GM20000 (cell line): ENCODE data around the gene RMND5B.
"Not testable (repeated sequence)": the region's sequence is repeated elsewhere in the genome, so short reads cannot be mapped to it uniquely, and the experiment has no call there.

Experiments used
- DNase-seq: peaks from one replicate; pipeline ENCODE4 v3.0.0; 2012; ENCODE audit warnings: low spot score
- TF ChIP-seq, protein P1 (sequence below): IDR thresholded peaks from 2 replicates; pipeline ENCODE4 v1.5.1; 2012; ENCODE audit warnings: mild to moderate bottlenecking, control low read depth; ENCODE audit errors: extremely low read depth, missing control alignments

The RMND5B gene

DNA sequence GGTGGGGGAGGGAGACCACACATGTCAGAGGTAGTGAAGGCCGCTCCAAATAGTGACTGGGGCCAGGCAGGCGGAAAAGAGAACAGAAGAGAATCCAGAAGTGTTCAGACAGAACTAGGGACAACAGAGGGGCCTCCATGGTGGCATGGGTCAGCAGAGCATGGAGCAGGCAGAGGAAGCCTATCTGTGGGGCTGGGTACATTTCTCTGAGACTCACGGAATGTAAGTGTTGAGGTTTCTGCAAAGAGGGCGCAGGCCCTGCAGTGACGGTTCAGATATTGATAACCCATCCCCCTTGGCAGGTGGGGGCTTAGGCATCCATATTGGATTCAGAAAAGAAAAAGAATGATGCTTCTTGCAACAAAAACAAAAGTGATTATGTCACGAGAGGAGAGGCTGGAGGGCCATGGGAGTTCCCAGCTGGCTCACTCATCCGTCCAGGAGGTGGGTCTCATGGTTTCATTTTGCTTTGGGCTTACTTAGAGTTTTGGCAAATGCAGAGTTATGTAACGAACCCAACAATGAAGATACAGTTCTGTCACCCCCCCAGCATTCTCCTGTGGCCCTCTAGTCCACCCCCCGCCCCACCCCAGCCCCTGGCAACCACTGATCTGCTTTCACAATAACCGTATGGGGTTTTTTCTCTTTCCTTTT, 5.4 kb upstream of the RMND5B start:
- no peak for DNase-seq
- TF ChIP-seq, protein P1, sequence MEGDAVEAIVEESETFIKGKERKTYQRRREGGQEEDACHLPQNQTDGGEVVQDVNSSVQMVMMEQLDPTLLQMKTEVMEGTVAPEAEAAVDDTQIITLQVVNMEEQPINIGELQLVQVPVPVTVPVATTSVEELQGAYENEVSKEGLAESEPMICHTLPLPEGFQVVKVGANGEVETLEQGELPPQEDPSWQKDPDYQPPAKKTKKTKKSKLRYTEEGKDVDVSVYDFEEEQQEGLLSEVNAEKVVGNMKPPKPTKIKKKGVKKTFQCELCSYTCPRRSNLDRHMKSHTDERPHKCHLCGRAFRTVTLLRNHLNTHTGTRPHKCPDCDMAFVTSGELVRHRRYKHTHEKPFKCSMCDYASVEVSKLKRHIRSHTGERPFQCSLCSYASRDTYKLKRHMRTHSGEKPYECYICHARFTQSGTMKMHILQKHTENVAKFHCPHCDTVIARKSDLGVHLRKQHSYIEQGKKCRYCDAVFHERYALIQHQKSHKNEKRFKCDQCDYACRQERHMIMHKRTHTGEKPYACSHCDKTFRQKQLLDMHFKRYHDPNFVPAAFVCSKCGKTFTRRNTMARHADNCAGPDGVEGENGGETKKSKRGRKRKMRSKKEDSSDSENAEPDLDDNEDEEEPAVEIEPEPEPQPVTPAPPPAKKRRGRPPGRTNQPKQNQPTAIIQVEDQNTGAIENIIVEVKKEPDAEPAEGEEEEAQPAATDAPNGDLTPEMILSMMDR = no peak

DNA sequence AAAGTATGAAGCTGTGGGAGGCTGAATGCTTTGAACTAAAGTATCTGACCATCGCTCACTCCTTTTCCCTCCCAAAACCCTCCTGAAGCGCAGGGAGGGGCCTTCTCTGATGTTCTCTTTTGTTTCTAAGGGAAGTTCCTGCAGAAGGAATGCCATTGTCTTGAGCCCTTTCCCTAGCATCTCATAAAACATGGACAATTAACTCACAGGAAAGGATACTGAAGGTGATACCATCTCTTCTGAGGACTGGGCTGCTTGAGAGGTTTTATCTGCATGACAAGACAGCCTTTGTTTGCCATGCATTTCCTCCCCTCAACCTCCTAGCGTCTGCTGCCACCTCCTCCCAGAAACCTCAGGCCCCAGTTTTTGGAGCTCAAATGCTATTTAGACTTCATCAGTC, 4.3 kb upstream of the RMND5B start:
- no peak for DNase-seq

DNA sequence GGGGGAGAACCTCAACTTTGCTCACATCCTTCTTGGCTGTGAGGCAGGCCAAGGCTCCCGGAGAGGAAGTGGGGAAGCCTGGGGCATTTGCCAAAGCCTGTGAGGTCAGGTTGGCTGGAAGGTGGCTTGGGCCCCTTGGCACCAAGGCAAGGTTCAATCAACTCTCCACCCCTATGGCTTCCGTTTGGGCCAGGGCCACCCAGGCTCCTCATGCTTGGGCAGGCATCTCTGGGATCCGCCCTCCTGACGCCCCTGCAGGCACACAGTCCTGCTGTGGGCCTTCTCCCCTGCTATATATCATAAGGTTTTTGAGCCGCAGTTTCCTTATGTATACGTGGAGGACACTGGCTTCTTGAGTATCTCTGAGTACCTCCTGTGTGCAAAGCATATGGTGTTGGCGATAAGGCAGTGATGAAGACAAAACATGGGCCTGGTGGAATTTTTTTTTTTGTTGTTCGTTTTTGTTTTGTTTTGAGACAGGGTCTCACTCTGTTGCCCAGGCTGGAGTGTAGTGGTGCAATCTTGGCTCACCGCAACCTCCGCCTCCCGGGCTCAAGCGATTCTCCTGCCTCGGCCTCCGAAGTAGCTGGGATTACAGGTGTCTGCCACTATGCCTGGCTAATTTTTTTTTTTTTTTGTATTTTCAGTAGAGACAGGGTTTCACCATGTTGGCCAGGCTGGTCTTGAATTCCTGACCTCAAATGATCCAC, 3.4 kb upstream of the RMND5B start:
- DNase-seq = not testable (repeated sequence)

More for the DNA sequence above, 4.3 kb upstream of the RMND5B start:
- TF ChIP-seq, protein P1 = no peak

- no peak for DNase-seq
- TF ChIP-seq, protein P1 = no peak
These were observed 1.5 kb upstream of the RMND5B start for GRCh38 chr5:178129296-178129695.

- not testable (repeated sequence) for DNase-seq
These were observed 609 bp upstream of the RMND5B start for GRCh38 chr5:178130234-178130575.

DNA sequence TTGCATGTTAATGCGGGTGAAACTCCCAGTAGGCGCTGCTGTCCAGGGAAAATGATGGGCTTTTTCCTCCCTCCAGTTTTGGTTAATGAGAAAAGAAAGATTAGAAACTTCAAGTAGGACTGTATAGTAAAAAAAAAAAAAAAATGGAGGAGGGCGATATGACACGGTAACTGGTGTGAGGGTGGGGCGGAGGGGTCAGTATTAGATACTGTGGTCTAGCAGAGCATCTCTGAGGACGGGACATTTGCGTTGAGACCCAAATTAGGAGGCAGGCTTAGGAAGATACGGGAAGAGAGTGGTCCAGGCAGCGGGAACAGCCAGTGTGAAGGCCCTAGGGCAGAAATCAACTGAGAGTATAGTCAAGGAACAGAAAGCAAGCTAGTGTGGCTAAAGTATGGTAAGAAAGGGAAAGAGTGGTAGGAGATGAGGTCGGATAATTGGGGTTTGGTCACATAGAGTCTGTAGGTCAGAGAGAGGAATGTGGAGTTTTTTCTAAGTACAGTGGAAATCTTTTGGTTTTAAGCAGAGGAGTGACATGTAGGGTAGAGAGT, 707 bp downstream of the RMND5B start:
- TF ChIP-seq, protein P1 = no peak
- no peak for DNase-seq

- DNase-seq = no peak
- TF ChIP-seq, protein P1 = no peak
These were observed 6.2 kb downstream of the RMND5B start for GRCh38 chr5:178136990-178137389.

GRCh38 chr5:178137991-178138390, 7.2 kb downstream of the RMND5B start:
- TF ChIP-seq, protein P1 = no peak
- DNase-seq = no peak
